Measurements from ENCODE around the gene LMO1.

DNA sequence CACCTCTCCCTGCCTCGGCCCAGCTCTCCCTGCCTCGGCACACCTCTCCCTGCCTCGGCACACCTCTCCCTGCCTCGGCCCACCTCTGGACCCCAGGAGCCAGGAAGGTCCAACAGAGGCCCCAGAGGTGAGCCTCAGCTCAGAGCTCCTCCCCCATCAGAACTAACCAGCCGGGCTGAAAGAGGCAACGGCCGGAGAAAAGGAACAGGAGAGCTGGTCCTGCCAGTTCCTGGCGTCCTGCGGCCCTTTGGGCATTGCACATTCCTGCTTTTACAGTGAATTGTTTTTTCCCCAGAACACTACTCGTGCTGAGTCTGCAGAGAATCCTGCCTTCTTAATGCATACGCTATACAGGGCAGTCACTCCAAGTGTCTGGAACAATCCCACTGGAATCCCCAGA, 45.8 kb downstream of the LMO1 start:
- TF ChIP-seq POLR2A (IDR thresholded peaks at IDR 0.05) = no peak
- TF ChIP-seq, protein P1, sequence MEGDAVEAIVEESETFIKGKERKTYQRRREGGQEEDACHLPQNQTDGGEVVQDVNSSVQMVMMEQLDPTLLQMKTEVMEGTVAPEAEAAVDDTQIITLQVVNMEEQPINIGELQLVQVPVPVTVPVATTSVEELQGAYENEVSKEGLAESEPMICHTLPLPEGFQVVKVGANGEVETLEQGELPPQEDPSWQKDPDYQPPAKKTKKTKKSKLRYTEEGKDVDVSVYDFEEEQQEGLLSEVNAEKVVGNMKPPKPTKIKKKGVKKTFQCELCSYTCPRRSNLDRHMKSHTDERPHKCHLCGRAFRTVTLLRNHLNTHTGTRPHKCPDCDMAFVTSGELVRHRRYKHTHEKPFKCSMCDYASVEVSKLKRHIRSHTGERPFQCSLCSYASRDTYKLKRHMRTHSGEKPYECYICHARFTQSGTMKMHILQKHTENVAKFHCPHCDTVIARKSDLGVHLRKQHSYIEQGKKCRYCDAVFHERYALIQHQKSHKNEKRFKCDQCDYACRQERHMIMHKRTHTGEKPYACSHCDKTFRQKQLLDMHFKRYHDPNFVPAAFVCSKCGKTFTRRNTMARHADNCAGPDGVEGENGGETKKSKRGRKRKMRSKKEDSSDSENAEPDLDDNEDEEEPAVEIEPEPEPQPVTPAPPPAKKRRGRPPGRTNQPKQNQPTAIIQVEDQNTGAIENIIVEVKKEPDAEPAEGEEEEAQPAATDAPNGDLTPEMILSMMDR (IDR thresholded peaks at IDR 0.05 in 8 of 11, conservative IDR thresholded peaks at IDR 0.05 in 3 of 11) = no peak
- no peak for TF ChIP-seq POLR2AphosphoS5 (IDR thresholded peaks at IDR 0.05)
